ENCODE measurements around the gene DUSP18. TPM values are rescaled to one million over a fixed set of nuclear protein-coding genes. Genes with fewer than 3 reads are reported as not detected.

The DUSP18 gene
- total RNA-seq, 1 donor = 14.1 TPM

GRCh38 chr22:30675436-30675835 is 7.8 kb upstream of the DUSP18 start:
- no peaks in the 10 kb centered on the region for H3K4me1 ChIP-seq (ENCODE audit: insufficient read depth, low read length)
- no peaks in the 10 kb centered on the region for H3K79me2 ChIP-seq (ENCODE audit: insufficient read depth, low read length)
- H3K4me2 ChIP-seq (ENCODE audit: insufficient read depth, low read length) = no peak overlapping the region
- no peak overlapping the region for H3K27ac ChIP-seq (ENCODE audit: low read depth, low read length)
- peaks cover 18% of the 10 kb centered on the region for H3K27me3 ChIP-seq (ENCODE audit: insufficient read depth, low read length)
- H4K20me1 ChIP-seq (ENCODE audit: insufficient read depth, low read length) = no peaks in the 10 kb centered on the region
- TF ChIP-seq CTCF (IDR thresholded peaks at IDR 0.05; ENCODE audit: extremely low read depth, low read depth, low read length) = no peak
- no peaks in the 10 kb centered on the region for H3K9me3 ChIP-seq (ENCODE audit: low read depth, low read length)
- H3K4me3 ChIP-seq (ENCODE audit: insufficient read depth, low read length) = no peak overlapping the region
- H2AFZ ChIP-seq (ENCODE audit: low read length) = no peak overlapping the region
- no peaks in the 10 kb centered on the region for H3K36me3 ChIP-seq (ENCODE audit: insufficient read depth, low read length)
- DNase-seq (ENCODE audit: insufficient read length, low spot score, missing footprints) = no peak

DNA sequence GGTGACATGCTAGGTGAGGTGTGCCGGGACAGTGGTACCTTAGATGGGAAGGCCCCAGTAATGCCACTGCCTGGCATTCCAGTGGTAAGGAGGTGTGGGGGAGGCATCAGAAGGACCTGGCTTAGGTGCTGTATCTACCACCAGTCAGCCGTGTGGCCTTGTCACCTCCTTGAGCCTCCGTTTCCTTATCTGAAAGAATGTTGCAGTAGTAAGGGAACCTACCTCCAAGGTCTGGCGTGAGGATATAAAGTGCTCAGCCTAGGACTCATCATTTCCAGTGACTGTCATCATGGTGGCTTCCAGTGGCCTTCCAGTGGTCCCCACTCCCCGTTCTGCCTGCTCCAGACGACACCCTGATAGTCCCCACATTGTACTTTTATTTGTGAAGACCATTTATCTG is 6.8 kb upstream of the DUSP18 start:
- H2AFZ ChIP-seq (ENCODE audit: low read length) = no peak overlapping the region
- DNase-seq (ENCODE audit: insufficient read length, low spot score, missing footprints) = no peak

GRCh38 chr22:30673136-30673535 is 5.5 kb upstream of the DUSP18 start:
- no peak for DNase-seq (ENCODE audit: insufficient read length, low spot score, missing footprints)
- Histone ChIP-seq H4K20me1 (ENCODE audit: insufficient read depth, low read length) (no peaks in the 10 kb centered on the region), H3K79me2 (ENCODE audit: insufficient read depth, low read length) (no peaks in the 10 kb centered on the region), H3K27ac (ENCODE audit: low read depth, low read length) (no peak overlapping the region), H3K36me3 (ENCODE audit: insufficient read depth, low read length) (no peaks in the 10 kb centered on the region), H3K4me3 (ENCODE audit: insufficient read depth, low read length) (no peak overlapping the region), H3K4me2 (ENCODE audit: insufficient read depth, low read length) (no peak overlapping the region), H3K27me3 (ENCODE audit: insufficient read depth, low read length) (peaks cover 14% of the 10 kb centered on the region), H3K9me3 (ENCODE audit: low read depth, low read length) (no peaks in the 10 kb centered on the region), H3K4me1 (ENCODE audit: insufficient read depth, low read length) (peaks cover 6% of the 10 kb centered on the region), H2AFZ (ENCODE audit: low read length) (no peak overlapping the region)
- no peak for TF ChIP-seq CTCF (IDR thresholded peaks at IDR 0.05; ENCODE audit: extremely low read depth, low read depth, low read length)

More for the DNA sequence above, 6.8 kb upstream of the DUSP18 start:
- no peaks in the 10 kb centered on the region for H3K79me2 ChIP-seq (ENCODE audit: insufficient read depth, low read length)
- H3K4me3 ChIP-seq (ENCODE audit: insufficient read depth, low read length) = no peak overlapping the region
- H3K27ac ChIP-seq (ENCODE audit: low read depth, low read length) = no peak overlapping the region
- H3K27me3 ChIP-seq (ENCODE audit: insufficient read depth, low read length) = peaks cover 18% of the 10 kb centered on the region
- no peak for TF ChIP-seq CTCF (IDR thresholded peaks at IDR 0.05; ENCODE audit: extremely low read depth, low read depth, low read length)
- H3K4me2 ChIP-seq (ENCODE audit: insufficient read depth, low read length) = no peak overlapping the region
- no peaks in the 10 kb centered on the region for H3K9me3 ChIP-seq (ENCODE audit: low read depth, low read length)
- no peaks in the 10 kb centered on the region for H3K36me3 ChIP-seq (ENCODE audit: insufficient read depth, low read length)
- H3K4me1 ChIP-seq (ENCODE audit: insufficient read depth, low read length) = no peaks in the 10 kb centered on the region
- H4K20me1 ChIP-seq (ENCODE audit: insufficient read depth, low read length) = no peaks in the 10 kb centered on the region

GRCh38 chr22:30671071-30671470 is 3.4 kb upstream of the DUSP18 start:
- Histone ChIP-seq H3K4me1 (ENCODE audit: insufficient read depth, low read length) (peaks cover 14% of the 10 kb centered on the region), H3K4me2 (ENCODE audit: insufficient read depth, low read length) (no peak overlapping the region), H2AFZ (ENCODE audit: low read length) (no peak overlapping the region), H3K27me3 (ENCODE audit: insufficient read depth, low read length) (peaks cover 3% of the 10 kb centered on the region), H3K79me2 (ENCODE audit: insufficient read depth, low read length) (peaks cover 6% of the 10 kb centered on the region), H3K36me3 (ENCODE audit: insufficient read depth, low read length) (no peaks in the 10 kb centered on the region), H4K20me1 (ENCODE audit: insufficient read depth, low read length) (no peaks in the 10 kb centered on the region), H3K9me3 (ENCODE audit: low read depth, low read length) (no peaks in the 10 kb centered on the region), H3K4me3 (ENCODE audit: insufficient read depth, low read length) (no peak overlapping the region), H3K27ac (ENCODE audit: low read depth, low read length) (no peak overlapping the region)
- no peak for TF ChIP-seq CTCF (IDR thresholded peaks at IDR 0.05; ENCODE audit: extremely low read depth, low read depth, low read length)
- no peak for DNase-seq (ENCODE audit: insufficient read length, low spot score, missing footprints)
